Measurements from ENCODE around the gene ANLN. TPM values are rescaled to one million over a fixed set of nuclear protein-coding genes. Genes with fewer than 3 reads are reported as not detected.

Gene ANLN
- total RNA-seq, 1 experiment from 2014 or later: 238 TPM

DNA sequence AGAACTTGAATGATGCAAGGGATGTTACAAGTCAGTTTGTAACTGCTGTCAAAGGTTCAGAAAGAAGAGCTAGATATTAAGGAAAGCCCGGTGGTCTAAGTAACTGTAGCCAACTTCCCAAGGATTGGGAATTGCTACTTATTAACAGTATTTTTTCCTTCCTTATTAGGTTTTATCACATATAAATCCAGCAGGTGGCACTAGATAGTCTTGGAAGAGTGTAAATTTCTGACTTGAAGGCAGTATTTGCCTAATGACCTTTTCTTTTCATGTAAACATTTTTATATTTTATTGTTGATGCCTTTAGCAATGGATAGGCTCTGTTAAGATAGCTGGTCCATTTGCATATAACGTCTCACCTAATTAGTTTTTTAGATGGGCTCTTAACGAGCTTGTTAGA, 51.2 kb downstream of the ANLN start:
- DNase-seq (ENCODE audit: low read depth, low spot score): no peak
- H3K36me3 ChIP-seq (ENCODE audit: control insufficient read depth, insufficient read depth, low read length): peaks cover 82% of the 10 kb centered on the region
- BruUV-seq (replicated peaks): no TSS peak

DNA sequence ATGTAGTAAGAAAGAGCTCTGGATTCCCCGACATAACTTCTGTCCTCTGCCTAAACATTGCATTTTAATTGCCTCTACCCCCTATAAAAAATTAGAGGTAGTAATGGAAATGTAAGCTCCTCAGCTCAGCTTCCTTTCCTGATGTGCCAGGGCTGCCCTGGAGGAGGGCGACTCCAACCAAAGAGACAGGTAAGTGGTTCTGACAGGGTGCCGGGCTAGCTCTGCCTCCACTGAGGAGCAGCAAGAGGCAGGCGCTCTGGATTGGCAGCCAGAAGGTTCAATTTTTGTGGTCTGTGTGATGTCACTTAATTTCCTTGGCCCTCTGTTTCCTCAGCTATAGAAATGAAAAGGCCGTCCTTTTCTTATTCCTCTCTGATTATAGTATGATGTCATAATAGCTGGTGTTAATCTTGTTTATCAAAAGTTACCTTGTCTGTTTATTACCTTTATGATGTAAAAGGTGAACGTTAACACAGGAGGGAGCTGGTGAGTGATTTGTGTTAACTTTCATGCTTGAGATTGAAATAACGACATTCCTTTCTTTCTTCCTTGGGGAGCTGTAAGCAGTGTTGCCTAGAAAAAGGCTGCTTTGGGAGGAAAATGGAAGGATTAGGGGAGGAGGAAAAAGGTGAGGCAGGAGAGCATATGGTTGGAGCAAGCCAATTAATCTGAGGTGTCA, 51.8 kb downstream of the ANLN start:
- Histone ChIP-seq H3K36me3 (ENCODE audit: control insufficient read depth, insufficient read depth, low read length) (peaks cover 82% of the 10 kb centered on the region), H3K9me3 (ENCODE audit: control insufficient read depth, insufficient read depth, low read depth, low read length) (no peaks in the 10 kb centered on the region), H3K27ac (ENCODE audit: low read length) (no peak overlapping the region), H3K4me3 (ENCODE audit: low read depth in 2 of 2, low read length in 2 of 2) (no peak overlapping the region), H3K4me1 (ENCODE audit: control insufficient read depth, insufficient read depth, low read length) (no peaks in the 10 kb centered on the region), H3K27me3 (ENCODE audit: control insufficient read depth, insufficient read depth, low read length) (no peaks in the 10 kb centered on the region)
- intact Hi-C loops (cut with micrococcal nuclease; ENCODE audit: unreplicated experiment) (no loop called here), in situ Hi-C loops (cut with HindIII; ENCODE audit: low pct_unique_long_range_greater_than_20kb, low sequenced_read_pairs) (no loop called here)
- DNase-seq (ENCODE audit: low read depth, low spot score) (no peak), ATAC-seq (no peak; the same call in 1 of the 2 replicates)
- ChIA-PET POLR2A (no interaction called here), CTCF (interaction anchor here (0.6 to 1.8 kb wide), 6 partner anchors 9 to 760 kb away, joined by 3 to 8 read pairs (median 4); no protein-coding TSS in a partner anchor)
- no TSS peak for BruUV-seq (replicated peaks)
- TF ChIP-seq, protein P1, sequence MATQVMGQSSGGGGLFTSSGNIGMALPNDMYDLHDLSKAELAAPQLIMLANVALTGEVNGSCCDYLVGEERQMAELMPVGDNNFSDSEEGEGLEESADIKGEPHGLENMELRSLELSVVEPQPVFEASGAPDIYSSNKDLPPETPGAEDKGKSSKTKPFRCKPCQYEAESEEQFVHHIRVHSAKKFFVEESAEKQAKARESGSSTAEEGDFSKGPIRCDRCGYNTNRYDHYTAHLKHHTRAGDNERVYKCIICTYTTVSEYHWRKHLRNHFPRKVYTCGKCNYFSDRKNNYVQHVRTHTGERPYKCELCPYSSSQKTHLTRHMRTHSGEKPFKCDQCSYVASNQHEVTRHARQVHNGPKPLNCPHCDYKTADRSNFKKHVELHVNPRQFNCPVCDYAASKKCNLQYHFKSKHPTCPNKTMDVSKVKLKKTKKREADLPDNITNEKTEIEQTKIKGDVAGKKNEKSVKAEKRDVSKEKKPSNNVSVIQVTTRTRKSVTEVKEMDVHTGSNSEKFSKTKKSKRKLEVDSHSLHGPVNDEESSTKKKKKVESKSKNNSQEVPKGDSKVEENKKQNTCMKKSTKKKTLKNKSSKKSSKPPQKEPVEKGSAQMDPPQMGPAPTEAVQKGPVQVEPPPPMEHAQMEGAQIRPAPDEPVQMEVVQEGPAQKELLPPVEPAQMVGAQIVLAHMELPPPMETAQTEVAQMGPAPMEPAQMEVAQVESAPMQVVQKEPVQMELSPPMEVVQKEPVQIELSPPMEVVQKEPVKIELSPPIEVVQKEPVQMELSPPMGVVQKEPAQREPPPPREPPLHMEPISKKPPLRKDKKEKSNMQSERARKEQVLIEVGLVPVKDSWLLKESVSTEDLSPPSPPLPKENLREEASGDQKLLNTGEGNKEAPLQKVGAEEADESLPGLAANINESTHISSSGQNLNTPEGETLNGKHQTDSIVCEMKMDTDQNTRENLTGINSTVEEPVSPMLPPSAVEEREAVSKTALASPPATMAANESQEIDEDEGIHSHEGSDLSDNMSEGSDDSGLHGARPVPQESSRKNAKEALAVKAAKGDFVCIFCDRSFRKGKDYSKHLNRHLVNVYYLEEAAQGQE (IDR thresholded peaks at IDR 0.05; ENCODE audit: insufficient read depth in 1 of 2, low read depth in 2 of 2, low read length in 1 of 2): no peak
- TF ChIP-seq SIN3A (IDR thresholded peaks at IDR 0.05; ENCODE audit: borderline replicate concordance, insufficient read depth, low read depth, low read length) (no peak), TCF7L2 (IDR thresholded peaks at IDR 0.05; ENCODE audit: low read depth, low read length) (no peak), POLR2AphosphoS5 (IDR thresholded peaks at IDR 0.05; ENCODE audit: low read depth, low read length) (no peak)
- TF ChIP-seq, protein P2, sequence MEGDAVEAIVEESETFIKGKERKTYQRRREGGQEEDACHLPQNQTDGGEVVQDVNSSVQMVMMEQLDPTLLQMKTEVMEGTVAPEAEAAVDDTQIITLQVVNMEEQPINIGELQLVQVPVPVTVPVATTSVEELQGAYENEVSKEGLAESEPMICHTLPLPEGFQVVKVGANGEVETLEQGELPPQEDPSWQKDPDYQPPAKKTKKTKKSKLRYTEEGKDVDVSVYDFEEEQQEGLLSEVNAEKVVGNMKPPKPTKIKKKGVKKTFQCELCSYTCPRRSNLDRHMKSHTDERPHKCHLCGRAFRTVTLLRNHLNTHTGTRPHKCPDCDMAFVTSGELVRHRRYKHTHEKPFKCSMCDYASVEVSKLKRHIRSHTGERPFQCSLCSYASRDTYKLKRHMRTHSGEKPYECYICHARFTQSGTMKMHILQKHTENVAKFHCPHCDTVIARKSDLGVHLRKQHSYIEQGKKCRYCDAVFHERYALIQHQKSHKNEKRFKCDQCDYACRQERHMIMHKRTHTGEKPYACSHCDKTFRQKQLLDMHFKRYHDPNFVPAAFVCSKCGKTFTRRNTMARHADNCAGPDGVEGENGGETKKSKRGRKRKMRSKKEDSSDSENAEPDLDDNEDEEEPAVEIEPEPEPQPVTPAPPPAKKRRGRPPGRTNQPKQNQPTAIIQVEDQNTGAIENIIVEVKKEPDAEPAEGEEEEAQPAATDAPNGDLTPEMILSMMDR (IDR thresholded peaks at IDR 0.05): no peak

More for the DNA sequence above, 51.2 kb downstream of the ANLN start:
- in situ Hi-C loops (cut with HindIII; ENCODE audit: low pct_unique_long_range_greater_than_20kb, low sequenced_read_pairs) (no loop called here), intact Hi-C loops (cut with micrococcal nuclease; ENCODE audit: unreplicated experiment) (no loop called here)
- Histone ChIP-seq H3K27ac (ENCODE audit: low read length) (peak overlapping the region; percentile 19; the same call in 1 of the 2 replicates), H3K27me3 (ENCODE audit: control insufficient read depth, insufficient read depth, low read length) (no peaks in the 10 kb centered on the region), H3K9me3 (ENCODE audit: control insufficient read depth, insufficient read depth, low read depth, low read length) (no peaks in the 10 kb centered on the region), H3K4me3 (ENCODE audit: low read depth in 2 of 2, low read length in 2 of 2) (no peak overlapping the region), H3K4me1 (ENCODE audit: control insufficient read depth, insufficient read depth, low read length) (no peaks in the 10 kb centered on the region)
- ATAC-seq: 0 out of 2 replicates have a peak, but pooled peaks have one; percentile 49
- TF ChIP-seq, protein P2 (IDR thresholded peaks at IDR 0.05): peak; percentile 57; the same call in 1 of the 2 replicates
- no peak for TF ChIP-seq TCF7L2 (IDR thresholded peaks at IDR 0.05; ENCODE audit: low read depth, low read length)
- CTCF ChIA-PET: interaction anchor here (0.6 to 1.8 kb wide), 6 partner anchors 10 to 761 kb away, joined by 3 to 8 read pairs (median 4); no protein-coding TSS in a partner anchor
- POLR2A ChIA-PET: no interaction called here

All from Panc1 (cell line).